Ramos (cell line): Measurements from ENCODE around the gene NLGN1.
"Not testable (repeated sequence)": the region's sequence is repeated elsewhere in the genome, so short reads cannot be mapped to it uniquely, and the experiment has no call there.

ENCODE experiments used
- in situ Hi-C: fragments of 300-500 bp; cut with MboI; formaldehyde crosslinking; loops from one replicate; pipeline ENCODE4 v1.14.3; 2022; ENCODE audit warnings: low sequenced_read_pairs; ENCODE audit not compliant: unreplicated experiment

Gene NLGN1

DNA sequence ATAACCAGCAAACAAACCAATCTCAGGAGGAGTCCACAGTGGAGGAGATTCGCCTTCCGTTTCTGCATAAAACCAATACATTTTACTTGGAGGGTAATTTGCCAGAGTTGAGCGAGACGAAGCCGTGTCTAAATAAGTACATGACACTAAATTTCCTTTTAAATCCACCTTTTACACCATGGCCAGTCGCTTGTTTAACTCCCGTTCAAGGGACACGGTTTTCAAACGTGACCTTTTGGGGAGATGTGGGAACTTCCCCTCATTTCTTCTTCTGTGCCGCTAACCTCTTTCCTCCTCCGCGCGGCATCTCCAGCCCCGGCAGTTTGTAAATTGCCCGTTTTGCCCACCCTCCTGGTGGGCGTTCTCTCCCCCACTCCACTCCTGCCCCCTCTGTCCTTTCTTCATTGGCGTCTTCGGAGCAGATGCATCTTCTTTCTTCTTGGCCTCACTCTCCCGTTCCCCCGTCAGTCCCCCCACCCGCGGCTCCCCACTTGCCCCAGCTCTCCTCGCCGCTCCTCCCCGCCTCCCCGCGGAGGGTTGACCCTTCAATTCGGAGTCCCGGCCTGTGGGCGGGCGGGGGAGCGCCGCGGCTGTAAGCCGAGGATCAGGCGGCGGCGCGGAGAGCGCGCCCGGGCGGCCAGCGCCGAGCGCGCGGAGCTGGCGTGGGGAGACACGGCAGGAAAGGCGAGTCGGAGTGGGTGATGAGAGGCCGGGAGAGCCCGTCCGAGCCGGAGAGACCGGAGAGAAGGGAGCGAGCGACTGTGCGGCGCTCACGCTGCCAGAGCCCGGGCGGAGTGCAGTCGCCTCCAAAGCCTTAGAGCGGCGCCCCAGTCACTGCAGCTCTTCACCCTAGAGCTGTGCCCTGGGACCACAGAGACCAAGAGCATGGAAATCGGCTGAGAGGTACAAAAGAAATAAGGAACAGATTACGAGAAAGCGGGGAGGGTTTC is at the start of gene NLGN1:
Gene NLGN1, plus strand, starts transcription at position 584 of the 950 bp plus-strand sequence.
- in situ Hi-C loops, result no loop called here

DNA sequence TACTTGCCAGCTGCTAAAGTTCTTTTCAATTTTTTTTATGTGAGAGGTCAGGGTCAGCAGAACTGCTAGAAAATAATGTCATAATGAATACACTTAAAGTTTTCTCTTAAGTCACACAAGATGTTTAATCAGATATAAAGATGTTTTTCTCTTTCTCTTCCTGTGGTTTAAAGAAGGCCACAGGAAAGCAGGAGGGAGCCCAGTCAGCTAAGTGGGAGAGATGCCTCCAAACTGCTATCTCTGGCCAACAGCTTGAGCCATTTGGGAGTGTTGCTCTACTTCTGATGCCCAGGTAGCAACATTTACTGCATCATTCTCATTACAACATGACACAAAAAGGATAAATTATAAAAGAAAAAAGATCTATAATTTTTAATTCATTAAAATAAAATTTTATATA is 45.7 kb upstream of the NLGN1 start:
- in situ Hi-C loops, result no loop called here

DNA sequence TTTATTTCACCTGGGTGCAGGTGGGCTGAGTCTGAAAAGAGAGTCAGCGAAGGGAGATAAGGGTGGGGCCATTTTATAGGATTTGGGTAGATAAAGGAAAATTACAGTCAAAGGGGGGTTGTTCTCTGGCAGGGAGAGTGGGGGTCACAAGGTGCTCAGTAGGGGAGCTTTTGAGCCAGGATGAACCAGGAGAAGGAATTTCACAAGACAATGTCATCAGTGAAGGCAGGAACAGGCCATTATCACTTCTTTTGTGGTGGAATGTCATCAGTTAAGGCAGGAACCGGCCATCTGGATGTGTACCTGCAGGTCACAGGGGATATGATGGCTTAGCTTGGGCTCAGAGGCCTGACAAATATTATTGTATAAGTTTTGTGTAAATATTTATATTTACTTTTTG is 44.4 kb upstream of the NLGN1 start:
- in situ Hi-C loops, result not testable (repeated sequence)

GRCh38 chr3:173354124-173354523 is 43.4 kb upstream of the NLGN1 start:
- in situ Hi-C loops, result no loop called here

DNA sequence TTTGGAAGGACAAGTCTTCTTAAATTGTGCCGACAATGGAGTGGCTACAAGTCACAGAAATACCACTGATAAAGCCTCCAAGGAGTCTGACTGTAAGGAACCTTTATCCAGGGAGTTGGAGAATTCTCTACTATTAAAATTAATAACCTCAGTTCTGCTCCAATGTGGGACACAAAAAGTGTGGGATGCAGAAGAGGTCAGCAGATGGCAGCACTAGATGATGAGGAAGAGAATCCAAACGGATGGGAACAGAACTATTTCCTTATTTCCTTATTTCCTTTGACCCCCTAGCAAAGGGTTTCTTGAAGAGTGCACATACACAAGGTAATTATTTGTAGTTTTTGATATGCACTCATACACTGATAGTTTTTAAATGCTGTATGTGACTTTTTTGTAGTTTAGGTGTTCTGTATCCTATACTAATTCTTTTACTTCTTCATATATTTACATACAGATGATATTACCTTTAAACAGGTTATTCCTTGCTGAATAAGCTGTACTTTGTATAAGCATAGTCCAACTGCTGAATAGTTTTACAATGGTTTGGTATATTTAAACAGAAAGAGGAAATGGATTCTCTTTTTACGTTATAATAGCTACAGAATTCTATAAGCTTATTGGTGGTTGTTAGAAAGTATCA is 25.6 kb upstream of the NLGN1 start:
- in situ Hi-C loops, result no loop called here

- in situ Hi-C loops, result no loop called here
Observed at GRCh38 chr3:173380681-173381080, 16.9 kb upstream of the NLGN1 start.

GRCh38 chr3:173381936-173382335 is 15.6 kb upstream of the NLGN1 start:
- in situ Hi-C loops, result not testable (repeated sequence)

DNA sequence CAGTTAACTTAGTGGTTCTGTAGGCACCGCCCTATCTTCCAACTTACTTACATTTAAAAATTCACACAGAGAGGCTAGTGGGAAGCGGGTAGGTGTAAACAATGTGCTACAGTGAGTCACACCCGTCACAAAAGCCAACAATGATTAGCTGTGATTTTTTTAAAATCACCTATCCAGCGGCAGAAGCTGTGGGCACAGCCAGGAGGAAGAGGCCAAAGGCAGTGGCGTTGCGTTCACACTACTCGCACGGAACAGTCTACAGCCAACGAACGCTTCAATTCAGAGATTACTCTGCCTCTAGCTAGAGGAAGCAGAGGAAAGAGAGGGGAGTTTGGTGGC is 2.5 kb upstream of the NLGN1 start:
- in situ Hi-C loops, result no loop called here

- in situ Hi-C loops, result no loop called here
Observed at GRCh38 chr3:173395412-173396181, 1.9 kb upstream of the NLGN1 start.

GRCh38 chr3:173396191-173397041 is 1.1 kb upstream of the NLGN1 start:
- in situ Hi-C loops, result no loop called here

DNA sequence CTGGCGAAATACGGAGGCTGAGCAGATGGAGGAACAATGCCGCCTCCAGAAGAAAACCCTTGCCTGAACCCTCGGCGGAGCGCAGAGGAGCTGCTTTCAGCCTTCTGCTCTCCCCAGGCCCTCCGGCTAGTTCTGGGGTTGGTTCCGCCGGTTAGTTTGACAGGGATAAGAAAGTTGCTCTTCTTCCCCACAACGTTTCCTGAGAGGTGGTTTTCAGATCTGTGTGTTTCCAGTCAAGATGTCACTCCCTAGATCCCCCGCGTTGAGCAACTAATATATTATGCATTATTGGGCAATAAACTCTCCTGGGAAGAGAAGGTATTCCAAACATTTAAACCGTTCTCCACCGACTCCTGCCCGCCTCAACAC is 551 bp downstream of the NLGN1 start:
- in situ Hi-C loops, result no loop called here

DNA sequence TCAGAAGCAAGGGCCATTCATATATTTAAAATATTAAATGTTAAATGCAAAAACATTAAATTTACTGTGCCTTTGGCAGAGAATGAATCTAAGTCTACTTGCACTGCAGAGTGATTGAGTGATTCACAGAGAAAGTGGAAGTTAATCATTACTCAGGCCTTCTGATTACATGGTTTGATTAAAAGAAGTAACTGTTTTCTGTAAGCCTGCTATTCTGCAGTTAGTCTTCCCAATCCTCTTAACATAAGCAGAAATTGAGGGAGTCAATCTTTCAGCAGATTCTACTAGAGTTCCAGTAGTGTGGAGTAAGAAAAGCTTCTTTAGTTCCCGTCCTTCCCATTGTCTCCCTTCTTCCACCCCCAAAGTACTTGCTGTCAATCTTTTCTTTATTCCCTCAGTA is 1.5 kb downstream of the NLGN1 start:
- in situ Hi-C loops, result no loop called here

DNA sequence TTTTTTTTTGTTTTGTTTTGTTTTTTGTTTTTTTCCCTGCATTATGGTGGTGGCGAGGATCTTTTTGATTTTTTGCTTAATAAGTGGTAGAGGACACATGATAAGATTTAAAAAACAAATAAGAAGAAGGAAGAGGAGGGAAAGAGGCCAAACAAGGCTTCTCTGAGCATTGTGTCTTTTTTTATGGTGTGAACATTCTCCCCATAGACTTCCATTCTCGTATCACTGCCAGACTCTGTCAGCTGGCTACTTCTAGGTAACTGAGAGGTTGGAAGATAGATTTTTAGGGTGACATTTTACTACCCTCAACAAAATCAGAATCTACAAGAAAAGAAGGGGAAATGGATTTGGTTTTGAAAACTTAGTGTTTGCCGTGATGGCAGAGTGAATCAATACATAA is 3.8 kb downstream of the NLGN1 start:
- in situ Hi-C loops, result no loop called here

DNA sequence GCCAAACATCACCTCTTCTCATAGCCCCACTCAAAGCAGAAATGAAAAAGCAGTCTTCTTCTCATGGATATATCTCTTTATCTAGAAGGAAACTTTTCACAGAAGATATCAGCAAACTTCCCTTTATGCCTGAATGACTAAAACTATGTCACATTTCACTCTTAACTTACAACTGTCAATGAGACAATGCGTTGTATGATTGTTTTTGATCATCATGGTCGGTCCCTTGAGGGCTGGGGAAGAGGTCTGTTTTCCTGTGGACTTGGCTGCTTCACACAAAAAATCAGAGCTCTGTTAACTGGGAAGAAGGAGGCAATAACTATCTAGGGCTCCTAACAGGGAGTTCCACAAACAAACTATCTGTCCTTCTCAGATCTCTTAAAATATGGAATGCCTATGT is 5.1 kb downstream of the NLGN1 start:
- in situ Hi-C loops, result no loop called here

- in situ Hi-C loops, result no loop called here
Observed at GRCh38 chr3:173403376-173403775, 5.8 kb downstream of the NLGN1 start.

GRCh38 chr3:173404156-173404555 is 6.6 kb downstream of the NLGN1 start:
- in situ Hi-C loops, result no loop called here

DNA sequence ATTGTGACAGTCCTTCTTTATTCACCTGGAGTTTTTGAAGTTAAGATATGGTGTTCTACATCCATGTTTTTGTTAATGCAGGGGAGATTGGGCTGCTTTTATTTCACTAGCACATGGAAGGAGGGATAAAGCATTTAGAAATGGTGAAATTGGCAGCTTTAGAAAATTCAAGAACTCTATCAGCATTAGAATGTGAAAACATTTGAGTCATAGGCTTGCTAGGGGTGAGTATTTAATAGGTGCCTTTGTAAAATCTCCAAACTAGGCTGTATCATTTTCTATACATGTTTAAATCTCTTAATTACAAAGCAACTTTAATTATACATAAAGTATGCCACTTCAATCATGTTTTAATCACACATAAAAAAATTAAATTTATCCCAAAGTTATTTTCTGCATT is 12.9 kb downstream of the NLGN1 start:
- in situ Hi-C loops, result no loop called here

DNA sequence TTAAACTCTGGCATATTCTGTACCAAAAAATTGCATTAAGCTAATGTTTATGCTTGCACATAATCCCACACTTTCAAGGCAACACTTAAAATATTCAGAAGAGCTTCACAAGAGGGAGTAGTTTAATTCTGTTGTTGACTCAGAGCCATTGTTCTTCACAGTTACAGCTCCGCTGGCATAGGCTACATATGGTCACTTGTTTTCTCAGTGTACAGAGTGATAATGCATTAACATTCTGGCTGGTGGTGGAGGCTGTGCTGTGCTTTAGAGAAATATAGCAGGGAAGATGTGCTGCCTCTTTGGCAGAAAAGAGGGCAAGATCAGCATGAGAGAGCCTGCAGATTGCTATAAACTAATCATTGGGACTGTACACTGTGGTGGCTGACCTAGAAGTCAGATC is 13.3 kb downstream of the NLGN1 start:
- in situ Hi-C loops, result no loop called here

GRCh38 chr3:173411375-173411973 is 13.9 kb downstream of the NLGN1 start:
- in situ Hi-C loops, result no loop called here

- in situ Hi-C loops, result no loop called here
Observed at GRCh38 chr3:173416070-173416469, 18.5 kb downstream of the NLGN1 start.
